Measurements from ENCODE around the gene RFC2.

Gene RFC2

GRCh38 chr7:74275401-74275881, 21.2 kb upstream of the RFC2 start (continued):
- TF ChIP-seq ZNF521 (tag by site-specific recombination; IDR thresholded peaks at IDR 0.05) = no peak
- TF ChIP-seq GLIS2 (tag by site-specific recombination; IDR thresholded peaks at IDR 0.05) = peak; percentile 42; the same call in 1 of the 2 replicates
- TF ChIP-seq SCRT1 (tag by site-specific recombination; IDR thresholded peaks at IDR 0.05; ENCODE audit: borderline replicate concordance) = no peak
- no peak for TF ChIP-seq ZNF221 (tag by site-specific recombination; IDR thresholded peaks at IDR 0.05; ENCODE audit: borderline replicate concordance)
- no peak for TF ChIP-seq PBX3 (CRISPR knock-in tag; IDR thresholded peaks at IDR 0.05)
- no peak for TF ChIP-seq KLF10 (tag by site-specific recombination; IDR thresholded peaks at IDR 0.05)
- no peak for TF ChIP-seq ZNF433 (tag by site-specific recombination; IDR thresholded peaks at IDR 0.05; ENCODE audit: low read depth)
- TF ChIP-seq ZBTB48 (tag by site-specific recombination; IDR thresholded peaks at IDR 0.05) = 0 out of 2 replicates have a peak, but pooled peaks have one; percentile 28
- TF ChIP-seq, protein P1, sequence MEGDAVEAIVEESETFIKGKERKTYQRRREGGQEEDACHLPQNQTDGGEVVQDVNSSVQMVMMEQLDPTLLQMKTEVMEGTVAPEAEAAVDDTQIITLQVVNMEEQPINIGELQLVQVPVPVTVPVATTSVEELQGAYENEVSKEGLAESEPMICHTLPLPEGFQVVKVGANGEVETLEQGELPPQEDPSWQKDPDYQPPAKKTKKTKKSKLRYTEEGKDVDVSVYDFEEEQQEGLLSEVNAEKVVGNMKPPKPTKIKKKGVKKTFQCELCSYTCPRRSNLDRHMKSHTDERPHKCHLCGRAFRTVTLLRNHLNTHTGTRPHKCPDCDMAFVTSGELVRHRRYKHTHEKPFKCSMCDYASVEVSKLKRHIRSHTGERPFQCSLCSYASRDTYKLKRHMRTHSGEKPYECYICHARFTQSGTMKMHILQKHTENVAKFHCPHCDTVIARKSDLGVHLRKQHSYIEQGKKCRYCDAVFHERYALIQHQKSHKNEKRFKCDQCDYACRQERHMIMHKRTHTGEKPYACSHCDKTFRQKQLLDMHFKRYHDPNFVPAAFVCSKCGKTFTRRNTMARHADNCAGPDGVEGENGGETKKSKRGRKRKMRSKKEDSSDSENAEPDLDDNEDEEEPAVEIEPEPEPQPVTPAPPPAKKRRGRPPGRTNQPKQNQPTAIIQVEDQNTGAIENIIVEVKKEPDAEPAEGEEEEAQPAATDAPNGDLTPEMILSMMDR (tag by site-specific recombination; IDR thresholded peaks at IDR 0.05) = peak; percentile 54; the same call in 1 of the 2 replicates
- no peak for TF ChIP-seq REPIN1 (tag by site-specific recombination; IDR thresholded peaks at IDR 0.05; ENCODE audit: low read depth)
- TF ChIP-seq ZNF664 (tag by site-specific recombination; IDR thresholded peaks at IDR 0.05) = no peak
- peak; percentile 37 for TF ChIP-seq ZNF335 (tag by site-specific recombination; conservative IDR thresholded peaks at IDR 0.05)
- no peak for TF ChIP-seq ZNF239 (tag by site-specific recombination; IDR thresholded peaks at IDR 0.05)
- TF ChIP-seq, protein P2, sequence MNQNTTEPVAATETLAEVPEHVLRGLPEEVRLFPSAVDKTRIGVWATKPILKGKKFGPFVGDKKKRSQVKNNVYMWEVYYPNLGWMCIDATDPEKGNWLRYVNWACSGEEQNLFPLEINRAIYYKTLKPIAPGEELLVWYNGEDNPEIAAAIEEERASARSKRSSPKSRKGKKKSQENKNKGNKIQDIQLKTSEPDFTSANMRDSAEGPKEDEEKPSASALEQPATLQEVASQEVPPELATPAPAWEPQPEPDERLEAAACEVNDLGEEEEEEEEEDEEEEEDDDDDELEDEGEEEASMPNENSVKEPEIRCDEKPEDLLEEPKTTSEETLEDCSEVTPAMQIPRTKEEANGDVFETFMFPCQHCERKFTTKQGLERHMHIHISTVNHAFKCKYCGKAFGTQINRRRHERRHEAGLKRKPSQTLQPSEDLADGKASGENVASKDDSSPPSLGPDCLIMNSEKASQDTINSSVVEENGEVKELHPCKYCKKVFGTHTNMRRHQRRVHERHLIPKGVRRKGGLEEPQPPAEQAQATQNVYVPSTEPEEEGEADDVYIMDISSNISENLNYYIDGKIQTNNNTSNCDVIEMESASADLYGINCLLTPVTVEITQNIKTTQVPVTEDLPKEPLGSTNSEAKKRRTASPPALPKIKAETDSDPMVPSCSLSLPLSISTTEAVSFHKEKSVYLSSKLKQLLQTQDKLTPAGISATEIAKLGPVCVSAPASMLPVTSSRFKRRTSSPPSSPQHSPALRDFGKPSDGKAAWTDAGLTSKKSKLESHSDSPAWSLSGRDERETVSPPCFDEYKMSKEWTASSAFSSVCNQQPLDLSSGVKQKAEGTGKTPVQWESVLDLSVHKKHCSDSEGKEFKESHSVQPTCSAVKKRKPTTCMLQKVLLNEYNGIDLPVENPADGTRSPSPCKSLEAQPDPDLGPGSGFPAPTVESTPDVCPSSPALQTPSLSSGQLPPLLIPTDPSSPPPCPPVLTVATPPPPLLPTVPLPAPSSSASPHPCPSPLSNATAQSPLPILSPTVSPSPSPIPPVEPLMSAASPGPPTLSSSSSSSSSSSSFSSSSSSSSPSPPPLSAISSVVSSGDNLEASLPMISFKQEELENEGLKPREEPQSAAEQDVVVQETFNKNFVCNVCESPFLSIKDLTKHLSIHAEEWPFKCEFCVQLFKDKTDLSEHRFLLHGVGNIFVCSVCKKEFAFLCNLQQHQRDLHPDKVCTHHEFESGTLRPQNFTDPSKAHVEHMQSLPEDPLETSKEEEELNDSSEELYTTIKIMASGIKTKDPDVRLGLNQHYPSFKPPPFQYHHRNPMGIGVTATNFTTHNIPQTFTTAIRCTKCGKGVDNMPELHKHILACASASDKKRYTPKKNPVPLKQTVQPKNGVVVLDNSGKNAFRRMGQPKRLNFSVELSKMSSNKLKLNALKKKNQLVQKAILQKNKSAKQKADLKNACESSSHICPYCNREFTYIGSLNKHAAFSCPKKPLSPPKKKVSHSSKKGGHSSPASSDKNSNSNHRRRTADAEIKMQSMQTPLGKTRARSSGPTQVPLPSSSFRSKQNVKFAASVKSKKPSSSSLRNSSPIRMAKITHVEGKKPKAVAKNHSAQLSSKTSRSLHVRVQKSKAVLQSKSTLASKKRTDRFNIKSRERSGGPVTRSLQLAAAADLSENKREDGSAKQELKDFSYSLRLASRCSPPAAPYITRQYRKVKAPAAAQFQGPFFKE (tag by site-specific recombination; IDR thresholded peaks at IDR 0.05; ENCODE audit: borderline replicate concordance) = no peak
- TF ChIP-seq ZNF423 (tag by site-specific recombination; IDR thresholded peaks at IDR 0.05) = peak; percentile 72; the same call in 1 of the 2 replicates
- TF ChIP-seq ZNF311 (tag by site-specific recombination; IDR thresholded peaks at IDR 0.05; ENCODE audit: borderline replicate concordance) = no peak
- TF ChIP-seq ZNF658 (tag by site-specific recombination; IDR thresholded peaks at IDR 0.05) = no peak
- TF ChIP-seq ZNF626 (tag by site-specific recombination; IDR thresholded peaks at IDR 0.05) = no peak
- TF ChIP-seq, protein P3, sequence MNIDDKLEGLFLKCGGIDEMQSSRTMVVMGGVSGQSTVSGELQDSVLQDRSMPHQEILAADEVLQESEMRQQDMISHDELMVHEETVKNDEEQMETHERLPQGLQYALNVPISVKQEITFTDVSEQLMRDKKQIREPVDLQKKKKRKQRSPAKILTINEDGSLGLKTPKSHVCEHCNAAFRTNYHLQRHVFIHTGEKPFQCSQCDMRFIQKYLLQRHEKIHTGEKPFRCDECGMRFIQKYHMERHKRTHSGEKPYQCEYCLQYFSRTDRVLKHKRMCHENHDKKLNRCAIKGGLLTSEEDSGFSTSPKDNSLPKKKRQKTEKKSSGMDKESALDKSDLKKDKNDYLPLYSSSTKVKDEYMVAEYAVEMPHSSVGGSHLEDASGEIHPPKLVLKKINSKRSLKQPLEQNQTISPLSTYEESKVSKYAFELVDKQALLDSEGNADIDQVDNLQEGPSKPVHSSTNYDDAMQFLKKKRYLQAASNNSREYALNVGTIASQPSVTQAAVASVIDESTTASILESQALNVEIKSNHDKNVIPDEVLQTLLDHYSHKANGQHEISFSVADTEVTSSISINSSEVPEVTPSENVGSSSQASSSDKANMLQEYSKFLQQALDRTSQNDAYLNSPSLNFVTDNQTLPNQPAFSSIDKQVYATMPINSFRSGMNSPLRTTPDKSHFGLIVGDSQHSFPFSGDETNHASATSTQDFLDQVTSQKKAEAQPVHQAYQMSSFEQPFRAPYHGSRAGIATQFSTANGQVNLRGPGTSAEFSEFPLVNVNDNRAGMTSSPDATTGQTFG (tag by site-specific recombination; IDR thresholded peaks at IDR 0.05; ENCODE audit: borderline replicate concordance) = no peak
- TF ChIP-seq, protein P4, sequence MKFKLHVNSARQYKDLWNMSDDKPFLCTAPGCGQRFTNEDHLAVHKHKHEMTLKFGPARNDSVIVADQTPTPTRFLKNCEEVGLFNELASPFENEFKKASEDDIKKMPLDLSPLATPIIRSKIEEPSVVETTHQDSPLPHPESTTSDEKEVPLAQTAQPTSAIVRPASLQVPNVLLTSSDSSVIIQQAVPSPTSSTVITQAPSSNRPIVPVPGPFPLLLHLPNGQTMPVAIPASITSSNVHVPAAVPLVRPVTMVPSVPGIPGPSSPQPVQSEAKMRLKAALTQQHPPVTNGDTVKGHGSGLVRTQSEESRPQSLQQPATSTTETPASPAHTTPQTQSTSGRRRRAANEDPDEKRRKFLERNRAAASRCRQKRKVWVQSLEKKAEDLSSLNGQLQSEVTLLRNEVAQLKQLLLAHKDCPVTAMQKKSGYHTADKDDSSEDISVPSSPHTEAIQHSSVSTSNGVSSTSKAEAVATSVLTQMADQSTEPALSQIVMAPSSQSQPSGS (tag by site-specific recombination; IDR thresholded peaks at IDR 0.05; ENCODE audit: low read depth) = no peak
- no peak for TF ChIP-seq ZNF211 (tag by site-specific recombination; IDR thresholded peaks at IDR 0.05; ENCODE audit: low read depth)
- no peak for TF ChIP-seq EGR2 (tag by site-specific recombination; IDR thresholded peaks at IDR 0.05; ENCODE audit: low read depth)
- TF ChIP-seq AEBP2 (tag by site-specific recombination; IDR thresholded peaks at IDR 0.05; ENCODE audit: borderline replicate concordance) = no peak
- TF ChIP-seq ZBTB1 (tag by site-specific recombination; IDR thresholded peaks at IDR 0.05) = no peak
- TF ChIP-seq ZNF792 (tag by site-specific recombination; IDR thresholded peaks at IDR 0.05) = no peak
